IMR-90 (cell line): ENCODE data around the gene OR2H1. TPM values are rescaled to one million over a fixed set of nuclear protein-coding genes. Genes with fewer than 3 reads are reported as not detected.

Experiments used
- ATAC-seq: fragments of 200-7000 bp; cut with Tn5 transposase; 2 replicates; pipeline ENCODE4 v1.9.1; 2020; ENCODE audit warnings: low read depth, mild to moderate bottlenecking, moderate library complexity
- BruUV-seq: library from RNA; stranded (reverse); fragments of 400-500 nt; replicated peaks from 2 replicates; lab custom pipeline; 2021; lab: Mats Ljungman, UMichigan
- CTCF ChIA-PET: fragments of 300-600 bp; formaldehyde crosslinking; extraction: SDS; loops from one replicate; lab custom pipeline; 2021; ENCODE audit warnings: antibody characterized with exemption; lab: Yijun Ruan, JAX
- POLR2A ChIA-PET: fragments of 300-600 bp; sonication (Branson Sonifier 250); formaldehyde crosslinking; loops from one replicate; lab custom pipeline; 2022; ENCODE audit warnings: antibody characterized with exemption; ENCODE audit not compliant: unreplicated experiment; lab: Charles Lee
- DNase-seq: peaks from one replicate; pipeline ENCODE4 v3.0.0; 2013
- H2AFZ ChIP-seq: replicated peaks from 2 replicates; pipeline ENCODE3; 2013; ENCODE audit warnings: low read length, mild to moderate bottlenecking; ENCODE audit not compliant: poor library complexity
- H2AK5ac ChIP-seq: 2 replicates; pipeline ENCODE4 v1.6.1; 2013; ENCODE audit warnings: low read depth, low read length, inconsistent platforms
- H2AK9ac ChIP-seq: replicated peaks from 2 replicates; pipeline ENCODE3; 2013; ENCODE audit warnings: mild to moderate bottlenecking, low read depth, low read length, moderate library complexity; ENCODE audit not compliant: poor library complexity
- H2BK120ac ChIP-seq: 2 replicates; pipeline ENCODE4 v1.6.1; 2013; ENCODE audit warnings: low read depth, low read length, inconsistent platforms
- H2BK15ac ChIP-seq: 3 replicates; pipeline ENCODE4 v1.6.1; 2013; ENCODE audit warnings: low read depth, low read length, inconsistent platforms
- H2BK20ac ChIP-seq: 2 replicates; pipeline ENCODE4 v1.6.1; 2013; ENCODE audit warnings: low read depth, mild to moderate bottlenecking, inconsistent platforms, low read length, moderate library complexity
- H2BK5ac ChIP-seq: 2 replicates; pipeline ENCODE4 v1.6.1; 2013; ENCODE audit warnings: mild to moderate bottlenecking, low read depth, low read length, inconsistent platforms; ENCODE audit not compliant: poor library complexity, severe bottlenecking
- H3K14ac ChIP-seq: replicated peaks from 2 replicates; pipeline ENCODE4 v1.6.1; 2013; ENCODE audit warnings: low read depth, low read length, inconsistent platforms
- H3K18ac ChIP-seq: 2 replicates; pipeline ENCODE4 v1.6.1; 2013; ENCODE audit warnings: low read depth, low read length, control low read depth
- H3K23ac ChIP-seq: 2 replicates; pipeline ENCODE4 v1.6.1; 2013; ENCODE audit warnings: low read depth, low read length, inconsistent platforms
- H3K27ac ChIP-seq: 2 replicates; pipeline ENCODE4 v1.5.1; 2013; ENCODE audit warnings: mild to moderate bottlenecking, control low read depth, low read length; ENCODE audit not compliant: insufficient read depth
- H3K27me3 ChIP-seq: 2 replicates; pipeline ENCODE4 v1.6.1; 2013; ENCODE audit warnings: low read length; ENCODE audit not compliant: control insufficient read depth, insufficient read depth
- H3K36me3 ChIP-seq: 2 replicates; pipeline ENCODE4 v1.6.1; 2013; ENCODE audit warnings: low read length, mixed read lengths; ENCODE audit not compliant: control insufficient read depth, insufficient read depth
- H3K4ac ChIP-seq: 2 replicates; pipeline ENCODE4 v1.6.1; 2013; ENCODE audit warnings: low read depth, low read length, inconsistent platforms
- H3K4me1 ChIP-seq: 2 replicates; pipeline ENCODE4 v1.6.1; 2013; ENCODE audit warnings: low read length, mixed read lengths; ENCODE audit not compliant: control insufficient read depth, insufficient read depth
- H3K4me2 ChIP-seq: 2 replicates; pipeline ENCODE4 v1.6.1; 2013; ENCODE audit warnings: low read depth, mild to moderate bottlenecking, control low read depth, low read length, moderate library complexity
- H3K4me3 ChIP-seq: 2 replicates; pipeline ENCODE4 v1.5.1; 2013; ENCODE audit warnings: low read depth, mild to moderate bottlenecking, control low read depth, low read length, moderate library complexity; ENCODE audit not compliant: insufficient read depth
- H3K56ac ChIP-seq: 2 replicates; pipeline ENCODE4 v1.6.1; 2013; ENCODE audit warnings: low read length, inconsistent platforms; ENCODE audit not compliant: insufficient read depth; ENCODE audit errors: extremely low read depth
- H3K79me1 ChIP-seq, 2 experiments: 2 replicates each; pipeline ENCODE4 v1.6.1; 2013; ENCODE audit warnings: low read length in 2 of 2, inconsistent platforms in 1 of 2, low read depth in 1 of 2
- H3K9ac ChIP-seq: 2 replicates; pipeline ENCODE4 v1.6.1; 2013; ENCODE audit warnings: low read depth, low read length, control low read depth
- H3K9me1 ChIP-seq: 2 replicates; pipeline ENCODE4 v1.6.1; 2013; ENCODE audit warnings: low read length, inconsistent platforms; ENCODE audit not compliant: insufficient read depth
- H3K9me3 ChIP-seq: 2 replicates; pipeline ENCODE4 v1.6.1; 2013; ENCODE audit warnings: low read length; ENCODE audit not compliant: control insufficient read depth, insufficient read depth
- H4K20me1 ChIP-seq: 2 replicates; pipeline ENCODE4 v1.6.1; 2013; ENCODE audit warnings: low read length, inconsistent platforms; ENCODE audit not compliant: insufficient read depth
- H4K5ac ChIP-seq: 2 replicates; pipeline ENCODE4 v1.6.1; 2013; ENCODE audit warnings: mild to moderate bottlenecking, low read depth, low read length, control low read depth
- H4K8ac ChIP-seq, 2 experiments: 2 replicates each; pipeline ENCODE4 v1.6.1; 2013; ENCODE audit warnings: low read depth in 2 of 2, low read length in 2 of 2, control low read depth in 1 of 2, inconsistent platforms in 1 of 2
- H4K91ac ChIP-seq: 2 replicates; pipeline ENCODE4 v1.6.1; 2013; ENCODE audit warnings: low read depth, low read length, inconsistent platforms; ENCODE audit not compliant: insufficient read depth
- BHLHE40 ChIP-seq: fragments of 150-350 bp; IDR thresholded peaks from 2 replicates; pipeline ENCODE4 v1.6.1; 2016; ENCODE audit warnings: mild to moderate bottlenecking, low read depth, low read length
- CEBPB ChIP-seq: IDR thresholded peaks from 2 replicates; pipeline ENCODE4 v1.6.1; 2012; ENCODE audit warnings: low read depth, low read length, improper control_type of control experiment
- CHD1 ChIP-seq: IDR thresholded peaks from 2 replicates; pipeline ENCODE4 v1.6.1; 2012; ENCODE audit warnings: low read depth, low read length, improper control_type of control experiment
- FOS ChIP-seq: fragments of 150-350 bp; IDR thresholded peaks from 2 replicates; pipeline ENCODE4 v1.6.1; 2016; ENCODE audit warnings: low read depth, low read length
- MAFK ChIP-seq: IDR thresholded peaks from 2 replicates; pipeline ENCODE4 v1.6.1; 2012; ENCODE audit warnings: low read depth, low read length, improper control_type of control experiment
- MAZ ChIP-seq: IDR thresholded peaks from 2 replicates; pipeline ENCODE4 v1.6.1; 2012; ENCODE audit warnings: low read depth, mild to moderate bottlenecking, low read length, improper control_type of control experiment, moderate library complexity, borderline replicate concordance
- MXI1 ChIP-seq: IDR thresholded peaks from 2 replicates; pipeline ENCODE4 v1.6.1; 2012; ENCODE audit warnings: low read depth, mild to moderate bottlenecking, low read length, moderate library complexity, borderline replicate concordance
- NFE2L2 ChIP-seq: fragments of 150-350 bp; IDR thresholded peaks from 2 replicates; pipeline ENCODE4 v1.6.1; 2016; ENCODE audit warnings: low read depth, mild to moderate bottlenecking, low read length
- POLR2A ChIP-seq: IDR thresholded peaks from 2 replicates; pipeline ENCODE4 v1.6.1; 2012; ENCODE audit warnings: mild to moderate bottlenecking, low read depth, low read length
- RAD21 ChIP-seq: IDR thresholded peaks from 2 replicates; pipeline ENCODE4 v1.6.1; 2012; ENCODE audit warnings: low read length, improper control_type of control experiment
- RCOR1 ChIP-seq: IDR thresholded peaks from 2 replicates; pipeline ENCODE4 v1.6.1; 2012; ENCODE audit warnings: mild to moderate bottlenecking, low read length, improper control_type of control experiment; ENCODE audit not compliant: insufficient replicate concordance
- RFX5 ChIP-seq: IDR thresholded peaks from 2 replicates; pipeline ENCODE4 v1.8.0; 2012; ENCODE audit warnings: low read depth, mild to moderate bottlenecking, low read length, moderate library complexity
- SMC3 ChIP-seq: fragments of 150-350 bp; IDR thresholded peaks from 2 replicates; pipeline ENCODE4 v1.6.1; 2016; ENCODE audit warnings: low read depth, mild to moderate bottlenecking, antibody characterized with exemption, low read length, moderate library complexity
- WGBS, 2 experiments: methylation state at CpG; one replicate each; pipeline versions ENCODE4 v1.1.5 to v1.1.7; 2013; ENCODE audit warnings: missing lambda C conversion rate in 2 of 2; ENCODE audit not compliant: insufficient read length in 1 of 2; ENCODE audit errors: extremely low coverage in 2 of 2; 5-methylcytosine and 5-hydroxymethylcytosine counted together
- dilution Hi-C: fragments of 300-500 bp; cut with HindIII; formaldehyde crosslinking; loops from one replicate; pipeline ENCODE4 v1.14.3; 2018; ENCODE audit warnings: low sequenced_read_pairs; ENCODE audit not compliant: unreplicated experiment
- in situ Hi-C: fragments of 300-500 bp; cut with MboI; formaldehyde crosslinking; loops from 3 replicates; pipeline ENCODE4 v1.14.3; 2019; ENCODE audit warnings: low sequenced_read_pairs, inconsistent platforms, mixed read lengths
- intact Hi-C: fragments of 100-400 bp; cut with micrococcal nuclease; formaldehyde crosslinking; loops from 2 replicates; pipeline ENCODE4 v1.10.0; 2022
- polyA plus RNA-seq, 3 experiments: library from polyadenylated mRNA; depleted of rRNA; stranded (reverse); fragments of >200 nt; gene quantifications; 2 replicates each; pipeline ENCODE4 v1.2.3, GENCODE V29; 2012; ENCODE audit warnings: low replicate concordance in 1 of 3
- total RNA-seq: library from RNA; depleted of rRNA; stranded (reverse); fragments of >200 nt; gene quantifications from 2 replicates; pipeline ENCODE4 v1.2.3, GENCODE V29; 2012
- TF ChIP-seq, protein P1 (sequence below): fragments of 150-350 bp; IDR thresholded peaks from 2 replicates; pipeline ENCODE4 v1.6.1; 2016; ENCODE audit warnings: low read depth, mild to moderate bottlenecking, low read length, moderate library complexity, borderline replicate concordance
- TF ChIP-seq, protein P2 (sequence below): conservative IDR thresholded peaks from 2 replicates; pipeline ENCODE4 v1.5.1; 2012; ENCODE audit warnings: mild to moderate bottlenecking, low read depth, low read length, improper control_type of control experiment
- TF ChIP-seq, protein P3 (sequence below): fragments of 150-350 bp; IDR thresholded peaks from 2 replicates; pipeline ENCODE4 v1.6.1; 2017; ENCODE audit warnings: mild to moderate bottlenecking, antibody characterized with exemption, low read length, low read depth

Gene OR2H1
- total and polyA plus RNA-seq, 2 of the 4 experiments (the other 2 are of a cell fraction) = not detected

DNA sequence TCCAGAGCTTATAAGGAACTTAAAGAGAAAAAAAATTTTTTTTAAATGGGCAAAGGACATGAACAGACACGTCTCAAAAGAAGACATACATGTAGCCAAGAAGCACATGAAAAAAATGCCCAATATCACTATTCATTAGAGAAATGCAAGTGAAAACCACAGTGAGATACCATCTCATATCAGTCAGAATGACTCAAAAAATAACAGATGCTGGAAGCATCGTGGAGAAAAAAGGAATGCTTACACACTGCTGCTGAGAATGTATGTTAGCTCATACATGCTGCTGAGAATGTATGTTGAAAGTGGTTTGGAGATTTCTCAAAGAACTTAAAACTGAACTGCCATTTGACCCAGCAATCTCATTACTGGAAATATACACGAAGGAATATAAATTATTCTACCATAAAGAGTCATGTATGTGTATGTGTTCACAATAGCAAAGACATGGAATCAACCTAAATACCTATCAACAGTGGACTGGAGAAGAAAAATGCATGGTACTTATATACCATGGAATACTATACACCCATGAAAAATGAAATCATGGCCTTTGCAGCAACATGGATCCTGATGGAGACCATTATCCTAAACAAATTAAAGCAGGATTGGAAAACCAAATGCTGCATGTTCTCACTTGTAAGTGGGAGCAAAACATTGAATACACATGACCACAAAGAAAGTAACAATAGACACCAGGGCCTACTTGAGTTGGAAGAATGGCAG lies 5.3 kb upstream of the OR2H1 start:
- H3K9ac ChIP-seq = no peak overlapping the region
- no peak overlapping the region for H4K8ac ChIP-seq
- H2BK15ac ChIP-seq = no peak overlapping the region
- no peak overlapping the region for H2BK20ac ChIP-seq
- BruUV-seq = no TSS peak
- no peak overlapping the region for H3K27ac ChIP-seq
- H3K4me3 ChIP-seq = no peak overlapping the region
- ATAC-seq (no peak), DNase-seq (no peak)
- H4K91ac ChIP-seq = no peak overlapping the region
- H3K4me2 ChIP-seq = no peak overlapping the region
- no peak overlapping the region for H2AFZ ChIP-seq
- no CpG with 5 or more reads among the region's 3 CpGs for WGBS, 2 experiments
- no peak overlapping the region for H4K5ac ChIP-seq
- POLR2A ChIA-PET = no interaction called here
- H2BK5ac ChIP-seq = no peak overlapping the region
- intact Hi-C loops = no loop called here
- H2BK120ac ChIP-seq = no peak overlapping the region
- H3K4ac ChIP-seq = no peak overlapping the region
- H3K79me1 ChIP-seq = no peaks in the 10 kb centered on the region
- no peak overlapping the region for H2AK5ac ChIP-seq
- H3K23ac ChIP-seq = no peak overlapping the region
- no peak overlapping the region for H3K56ac ChIP-seq
- no peaks in the 10 kb centered on the region for H3K4me1 ChIP-seq
- H3K36me3 ChIP-seq = no peaks in the 10 kb centered on the region
- H3K9me1 ChIP-seq = no peaks in the 10 kb centered on the region
- in situ Hi-C loops = no loop called here
- dilution Hi-C loops = no loop called here
- no peak overlapping the region for H3K18ac ChIP-seq
- no peaks in the 10 kb centered on the region for H3K27me3 ChIP-seq
- no peaks in the 10 kb centered on the region for H4K20me1 ChIP-seq
- H3K14ac ChIP-seq = no peak overlapping the region
- CTCF ChIA-PET = no interaction called here
- TF ChIP-seq, protein P1, sequence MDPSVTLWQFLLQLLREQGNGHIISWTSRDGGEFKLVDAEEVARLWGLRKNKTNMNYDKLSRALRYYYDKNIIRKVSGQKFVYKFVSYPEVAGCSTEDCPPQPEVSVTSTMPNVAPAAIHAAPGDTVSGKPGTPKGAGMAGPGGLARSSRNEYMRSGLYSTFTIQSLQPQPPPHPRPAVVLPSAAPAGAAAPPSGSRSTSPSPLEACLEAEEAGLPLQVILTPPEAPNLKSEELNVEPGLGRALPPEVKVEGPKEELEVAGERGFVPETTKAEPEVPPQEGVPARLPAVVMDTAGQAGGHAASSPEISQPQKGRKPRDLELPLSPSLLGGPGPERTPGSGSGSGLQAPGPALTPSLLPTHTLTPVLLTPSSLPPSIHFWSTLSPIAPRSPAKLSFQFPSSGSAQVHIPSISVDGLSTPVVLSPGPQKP = no peak
- TF ChIP-seq RFX5 = no peak
- no peak for TF ChIP-seq CEBPB
- TF ChIP-seq MAFK = no peak
- TF ChIP-seq, protein P2, sequence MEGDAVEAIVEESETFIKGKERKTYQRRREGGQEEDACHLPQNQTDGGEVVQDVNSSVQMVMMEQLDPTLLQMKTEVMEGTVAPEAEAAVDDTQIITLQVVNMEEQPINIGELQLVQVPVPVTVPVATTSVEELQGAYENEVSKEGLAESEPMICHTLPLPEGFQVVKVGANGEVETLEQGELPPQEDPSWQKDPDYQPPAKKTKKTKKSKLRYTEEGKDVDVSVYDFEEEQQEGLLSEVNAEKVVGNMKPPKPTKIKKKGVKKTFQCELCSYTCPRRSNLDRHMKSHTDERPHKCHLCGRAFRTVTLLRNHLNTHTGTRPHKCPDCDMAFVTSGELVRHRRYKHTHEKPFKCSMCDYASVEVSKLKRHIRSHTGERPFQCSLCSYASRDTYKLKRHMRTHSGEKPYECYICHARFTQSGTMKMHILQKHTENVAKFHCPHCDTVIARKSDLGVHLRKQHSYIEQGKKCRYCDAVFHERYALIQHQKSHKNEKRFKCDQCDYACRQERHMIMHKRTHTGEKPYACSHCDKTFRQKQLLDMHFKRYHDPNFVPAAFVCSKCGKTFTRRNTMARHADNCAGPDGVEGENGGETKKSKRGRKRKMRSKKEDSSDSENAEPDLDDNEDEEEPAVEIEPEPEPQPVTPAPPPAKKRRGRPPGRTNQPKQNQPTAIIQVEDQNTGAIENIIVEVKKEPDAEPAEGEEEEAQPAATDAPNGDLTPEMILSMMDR = no peak
- no peak for TF ChIP-seq SMC3
- no peak for TF ChIP-seq FOS
- no peak for TF ChIP-seq RCOR1
- no peak for TF ChIP-seq NFE2L2
- TF ChIP-seq BHLHE40 = no peak
- TF ChIP-seq, protein P3, sequence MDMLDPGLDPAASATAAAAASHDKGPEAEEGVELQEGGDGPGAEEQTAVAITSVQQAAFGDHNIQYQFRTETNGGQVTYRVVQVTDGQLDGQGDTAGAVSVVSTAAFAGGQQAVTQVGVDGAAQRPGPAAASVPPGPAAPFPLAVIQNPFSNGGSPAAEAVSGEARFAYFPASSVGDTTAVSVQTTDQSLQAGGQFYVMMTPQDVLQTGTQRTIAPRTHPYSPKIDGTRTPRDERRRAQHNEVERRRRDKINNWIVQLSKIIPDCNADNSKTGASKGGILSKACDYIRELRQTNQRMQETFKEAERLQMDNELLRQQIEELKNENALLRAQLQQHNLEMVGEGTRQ = no peak
- no peak for TF ChIP-seq CHD1
- no peak for TF ChIP-seq MAZ
- no peak for TF ChIP-seq MXI1
- no peak for TF ChIP-seq POLR2A
- no peak for TF ChIP-seq RAD21
- no peak overlapping the region for H2AK9ac ChIP-seq
- no peaks in the 10 kb centered on the region for H3K9me3 ChIP-seq
